Posterior cingulate gyrus (tissue), 11 donors: Measurements from ENCODE around the gene MUS81.

ENCODE experiments used
- DNase-seq, 10 donors: peaks; one replicate each; pipeline versions ENCODE4 v3.0.0 to v3.0.0-alpha.2; 2020 to 2021; ENCODE audit warnings: mixed read lengths in 3 of 10
- intact Hi-C: fragments of 100-400 bp; cut with DNase I; formaldehyde crosslinking; loops from one replicate; pipeline ENCODE4 v1.15.1; 2023

The MUS81 gene

GRCh38 chr11:65886826-65887722 is 26.8 kb downstream of the MUS81 start:
- DNase-seq, result peak in 2 of 10 donors; percentile 43 to 53
- intact Hi-C loops, result no loop called here

- peak in 2 of 10 donors; percentile 90 to 92 for DNase-seq
- intact Hi-C loops, result loop anchor here (2.0 kb wide), 1 partner anchor 31 kb away; the partner anchor contains the start of genes C11orf68 and DRAP1
These were observed 27.5 kb downstream of the MUS81 start for GRCh38 chr11:65887723-65888162.

GRCh38 chr11:65888163-65888814 is 28.1 kb downstream of the MUS81 start, which contains the start of gene FIBP:
TSS of gene FIBP (minus strand) at chr11:65888471. CDS start at chr11:65888418, 53 bp downstream.
- intact Hi-C loops, result loop anchor here (2.0 kb wide), 1 partner anchor 31 kb away; the partner anchor contains the start of genes C11orf68 and DRAP1

GRCh38 chr11:65890324-65891218 is 30.3 kb downstream of the MUS81 start, which contains the start of gene CCDC85B:
TSS of gene CCDC85B (plus strand) at chr11:65890673. CDS start at chr11:65890784, 111 bp downstream.
- DNase-seq, result peak; percentile 96 to 100 (median 99)
- intact Hi-C loops, result loop anchor here (2.0 to 5.0 kb wide), 2 partner anchors 32 to 72 kb away; partner anchors contain the start of genes CFL1 and SART1

More at GRCh38 chr11:65888163-65888814, 28.1 kb downstream of the MUS81 start, which contains the start of gene FIBP:
- peak; percentile 96 to 99 (median 98) for DNase-seq

- intact Hi-C loops, result loop anchor here (1.0 to 5.0 kb wide), 3 partner anchors 29 to 71 kb away; partner anchors contain the start of genes CFL1 and SART1
- peak in 2 of 10 donors; percentile 76 to 83 for DNase-seq
These were observed 31.2 kb downstream of the MUS81 start for GRCh38 chr11:65891219-65892136.

GRCh38 chr11:65892137-65892540 is 31.9 kb downstream of the MUS81 start:
- DNase-seq, result peak in 2 of 10 donors; percentile 62 to 82
- intact Hi-C loops, result loop anchor here (1.0 to 5.0 kb wide), 2 partner anchors 28 to 70 kb away; partner anchors contain the start of gene SART1

GRCh38 chr11:65892661-65893317 is 32.6 kb downstream of the MUS81 start:
- intact Hi-C loops, result loop anchor here (1.0 to 5.0 kb wide), 2 partner anchors 28 to 70 kb away; partner anchors contain the start of gene SART1
- peak in 2 of 10 donors; percentile 75 to 81 for DNase-seq

GRCh38 chr11:65894034-65894591 is 33.9 kb downstream of the MUS81 start:
- DNase-seq, result peak in 1 of 10 donors; percentile 62
- intact Hi-C loops, result loop anchor here (5.0 kb wide), 1 partner anchor 68 kb away; the partner anchor contains the start of gene SART1

- intact Hi-C loops, result no loop called here
- DNase-seq, result peak in 2 of 10 donors; percentile 16 to 28
These were observed 35.3 kb downstream of the MUS81 start for GRCh38 chr11:65895482-65895981.

- DNase-seq, result peak in 2 of 10 donors; percentile 25 to 48
- intact Hi-C loops, result no loop called here
These were observed 36.1 kb downstream of the MUS81 start for GRCh38 chr11:65896034-65896999.

- intact Hi-C loops, result no loop called here
- DNase-seq, result no peak
These were observed 36.8 kb downstream of the MUS81 start for GRCh38 chr11:65897020-65897471.

GRCh38 chr11:65898656-65899355 is 38.6 kb downstream of the MUS81 start:
- peak in 1 of 10 donors; percentile 12 for DNase-seq
- intact Hi-C loops, result no loop called here

- intact Hi-C loops, result no loop called here
- peak in 2 of 10 donors; percentile 73 to 78 for DNase-seq
These were observed 39.3 kb downstream of the MUS81 start for GRCh38 chr11:65899356-65900124.

- peak in 9 of 10 donors; percentile 36 to 93 (median 60) for DNase-seq
- intact Hi-C loops, result no loop called here
These were observed 40.1 kb downstream of the MUS81 start, which contains the start of gene FOSL1 for GRCh38 chr11:65900125-65900898. TSS of gene FOSL1 (minus strand) at chr11:65900388. CDS start at chr11:65900339, 49 bp downstream.
